Stimulated activated CD4-positive, alpha-beta T cell treated with anti-CD3 and anti-CD28 coated beads, Interleukin-15, amount 100 ng/mL, for 24 hours (primary cell): ENCODE measurements around the gene NAT9.
A peak's percentile ranks its signal among the peaks of the same experiment; 100 is the strongest.

Experiments used
- DNase-seq: peaks from one replicate; pipeline ENCODE4 v3.0.0-alpha.2; 2020

The NAT9 gene

GRCh38 chr17:74776044-74776962 lies at the start of gene NAT9:
Gene NAT9 (minus strand): TSS chr17:74776345. CDS start chr17:74775698, 647 bp downstream.
- peak; percentile 100 for DNase-seq

- no peak for DNase-seq
Observed at GRCh38 chr17:74824961-74825627, 48.9 kb upstream of the NAT9 start.

- DNase-seq = no peak
Observed at GRCh38 chr17:74822939-74823367, 46.8 kb upstream of the NAT9 start.

GRCh38 chr17:74822335-74822938 lies 46.3 kb upstream of the NAT9 start:
- no peak for DNase-seq

GRCh38 chr17:74821655-74822334 lies 45.6 kb upstream of the NAT9 start:
- no peak for DNase-seq

GRCh38 chr17:74819801-74820436 lies 43.8 kb upstream of the NAT9 start:
- no peak for DNase-seq

- DNase-seq = no peak
Observed at GRCh38 chr17:74818291-74818938, 42.3 kb upstream of the NAT9 start.

GRCh38 chr17:74816905-74817620 lies 40.9 kb upstream of the NAT9 start:
- no peak for DNase-seq

GRCh38 chr17:74815550-74816370 lies 39.6 kb upstream of the NAT9 start:
- no peak for DNase-seq

GRCh38 chr17:74815067-74815466 lies 38.9 kb upstream of the NAT9 start:
- no peak for DNase-seq

GRCh38 chr17:74814453-74814852 lies 38.3 kb upstream of the NAT9 start:
- DNase-seq = peak; percentile 14

GRCh38 chr17:74812109-74813009 lies 36.2 kb upstream of the NAT9 start:
- no peak for DNase-seq

GRCh38 chr17:74810699-74811485 lies 34.7 kb upstream of the NAT9 start:
- no peak for DNase-seq

GRCh38 chr17:74808714-74809430 lies 32.7 kb upstream of the NAT9 start:
- DNase-seq = no peak

GRCh38 chr17:74807925-74808324 lies 31.8 kb upstream of the NAT9 start:
- DNase-seq = no peak

GRCh38 chr17:74807441-74807840 lies 31.3 kb upstream of the NAT9 start:
- no peak for DNase-seq

GRCh38 chr17:74806334-74806733 lies 30.2 kb upstream of the NAT9 start:
- no peak for DNase-seq

- no peak for DNase-seq
Observed at GRCh38 chr17:74805591-74805991, 29.4 kb upstream of the NAT9 start.
